Fibroblast of pulmonary artery (primary cell): ENCODE data around the gene LCNL1.

Experiments
- DNase-seq: peaks from one replicate; pipeline ENCODE4 v3.0.0-alpha.2; 2010; ENCODE audit warnings: low read depth
- H3K4me3 ChIP-seq: replicated peaks from 2 replicates; pipeline ENCODE4 v1.5.1; 2011; ENCODE audit warnings: low read depth, mild to moderate bottlenecking, control low read depth, low read length, moderate library complexity
- CTCF ChIP-seq: IDR thresholded peaks from 2 replicates; pipeline ENCODE4 v1.5.1; 2011; ENCODE audit warnings: mild to moderate bottlenecking, control low read depth, low read length, inconsistent platforms; ENCODE audit errors: missing control alignments

The LCNL1 gene

GRCh38 chr9:136957461-136957860 is 25.3 kb upstream of the LCNL1 start:
- DNase-seq = no peak
- H3K4me3 ChIP-seq = no peak overlapping the region
- TF ChIP-seq CTCF = no peak

- DNase-seq = no peak
- H3K4me3 ChIP-seq = no peak overlapping the region
- TF ChIP-seq CTCF = no peak
Measured at GRCh38 chr9:136957901-136958300, 24.9 kb upstream of the LCNL1 start.

GRCh38 chr9:136958473-136958872 is 24.3 kb upstream of the LCNL1 start:
- no peak for DNase-seq
- TF ChIP-seq CTCF = no peak
- H3K4me3 ChIP-seq = no peak overlapping the region

GRCh38 chr9:136958898-136959850 is 23.6 kb upstream of the LCNL1 start:
- no peak for TF ChIP-seq CTCF
- no peak for DNase-seq

GRCh38 chr9:136960212-136960937 is 22.4 kb upstream of the LCNL1 start:
- no peak for DNase-seq
- no peak overlapping the region for H3K4me3 ChIP-seq
- no peak for TF ChIP-seq CTCF

More at GRCh38 chr9:136958898-136959850, 23.6 kb upstream of the LCNL1 start:
- no peak overlapping the region for H3K4me3 ChIP-seq

GRCh38 chr9:136960938-136961275 is 21.9 kb upstream of the LCNL1 start:
- no peak for DNase-seq
- no peak overlapping the region for H3K4me3 ChIP-seq
- no peak for TF ChIP-seq CTCF
